HepG2 (cell line): ENCODE measurements around the gene C16orf87. TPM values are rescaled to one million over a fixed set of nuclear protein-coding genes. Genes with fewer than 3 reads are reported as not detected.

Experiments used
- ELF4 ChIP-seq: sonication (generic); formaldehyde crosslinking; IDR thresholded peaks from 2 replicates; pipeline ENCODE4 v1.5.0; 2020; ENCODE audit warnings: missing genetic modification reagents, mild to moderate bottlenecking, moderate library complexity, borderline replicate concordance
- ELK4 ChIP-seq: sonication (generic); formaldehyde crosslinking; IDR thresholded peaks from 2 replicates; pipeline ENCODE4 v1.9.0; 2021; ENCODE audit warnings: missing genetic modification reagents, borderline replicate concordance
- GPN1 ChIP-seq: sonication (generic); formaldehyde crosslinking; IDR thresholded peaks from 2 replicates; pipeline ENCODE4 v1.5.1; 2020; ENCODE audit warnings: missing genetic modification reagents, borderline replicate concordance
- LCORL ChIP-seq, 2 experiments: fragments of 450-650 bp in 1 of 2; sonication (generic) in 1 of 2; formaldehyde crosslinking in 1 of 2; IDR thresholded peaks; 2 replicates each; pipeline versions ENCODE4 v1.5.0 to v1.6.1; 2017 to 2020; ENCODE audit warnings: antibody characterized with exemption in 1 of 2, missing genetic modification reagents in 1 of 2
- NCOA5 ChIP-seq: sonication (generic); formaldehyde crosslinking; IDR thresholded peaks from 2 replicates; pipeline ENCODE4 v1.4.0; 2020; ENCODE audit warnings: missing genetic modification reagents
- NFRKB ChIP-seq: fragments of 450-650 bp; IDR thresholded peaks from 2 replicates; pipeline ENCODE4 v1.6.1; 2017
- NR2F2 ChIP-seq: IDR thresholded peaks from 2 replicates; pipeline ENCODE4 v1.6.1; 2012; ENCODE audit warnings: low read depth, inconsistent platforms, borderline replicate concordance
- RFXANK ChIP-seq: IDR thresholded peaks from 2 replicates; pipeline ENCODE4 v1.6.1; 2016
- SETDB1 ChIP-seq: sonication (generic); formaldehyde crosslinking; IDR thresholded peaks from 2 replicates; pipeline ENCODE4 v1.5.1; 2020; ENCODE audit warnings: missing genetic modification reagents, mild to moderate bottlenecking, borderline replicate concordance
- SNAPC4 ChIP-seq: sonication (generic); formaldehyde crosslinking; IDR thresholded peaks from 2 replicates; pipeline ENCODE4 v1.4.0; 2020; ENCODE audit warnings: mild to moderate bottlenecking, missing genetic modification reagents
- SOX13 ChIP-seq, 3 experiments: fragments of 450-650 bp in 1 of 3; sonication (generic) in 1 of 3; formaldehyde crosslinking in 1 of 3; IDR thresholded peaks in 2 of 3; conservative IDR thresholded peaks in 1 of 3; 2 replicates each; pipeline versions ENCODE4 v1.5.0 to v1.6.1; 2016 to 2020; ENCODE audit warnings: antibody characterized with exemption in 1 of 3, mild to moderate bottlenecking in 1 of 3, missing compliant biosample characterization in 1 of 3, missing genetic modification reagents in 1 of 3, moderate library complexity in 1 of 3
- TGIF2 ChIP-seq: IDR thresholded peaks from 2 replicates; pipeline ENCODE4 v1.6.1; 2016; ENCODE audit warnings: control low read depth, missing compliant biosample characterization
- ZFP36L2 ChIP-seq: sonication (generic); formaldehyde crosslinking; IDR thresholded peaks from 2 replicates; pipeline ENCODE4 v1.4.0; 2020; ENCODE audit warnings: missing genetic modification reagents
- ZNF160 ChIP-seq: sonication (generic); formaldehyde crosslinking; IDR thresholded peaks from 2 replicates; pipeline ENCODE4 v1.8.0; 2022; ENCODE audit warnings: mild to moderate bottlenecking, inconsistent platforms, missing genetic modification reagents
- ZNF224 ChIP-seq: sonication (generic); formaldehyde crosslinking; IDR thresholded peaks from 2 replicates; pipeline ENCODE4 v1.5.0; 2020; ENCODE audit warnings: mild to moderate bottlenecking, missing genetic modification reagents
- ZNF234 ChIP-seq: sonication (generic); formaldehyde crosslinking; conservative IDR thresholded peaks from 2 replicates; pipeline ENCODE4 v1.5.1; 2020; ENCODE audit warnings: mild to moderate bottlenecking, missing genetic modification reagents
- ZNF24 ChIP-seq: fragments of 450-650 bp; IDR thresholded peaks from 2 replicates; pipeline ENCODE4 v1.6.1; 2017; ENCODE audit warnings: antibody characterized with exemption, mild to moderate bottlenecking
- ZNF562 ChIP-seq: sonication (generic); formaldehyde crosslinking; IDR thresholded peaks from 2 replicates; pipeline ENCODE4 v1.8.0; 2022; ENCODE audit warnings: missing genetic modification reagents, borderline replicate concordance
- ZNF615 ChIP-seq: sonication (generic); formaldehyde crosslinking; IDR thresholded peaks from 2 replicates; pipeline ENCODE4 v1.5.0; 2020; ENCODE audit warnings: mild to moderate bottlenecking, missing genetic modification reagents, borderline replicate concordance
- polyA plus RNA-seq, 8 experiments: library from polyadenylated mRNA; depleted of rRNA in 3 of 8; stranded (reverse) in 7 of 8; unstranded in 1 of 8; fragments of >200 nt; fragmentation: Illumina TruSeq in 4 of 8; extraction: Trizol in 4 of 8; gene quantifications; 2 replicates each; pipeline versions ENCODE4 v1.2.1 to v1.2.3, GENCODE V29; 2011 to 2016; ENCODE audit warnings: low read depth in 4 of 8, missing spikeins in 1 of 8, mixed read lengths in 1 of 8; ENCODE audit not compliant: insufficient read depth in 1 of 8
- total RNA-seq, 5 experiments: library from RNA; depleted of rRNA; stranded (reverse); fragments of >200 nt; fragmentation: Illumina TruSeq; extraction: Trizol; gene quantifications; 2 replicates each; pipeline ENCODE4 v1.2.3, GENCODE V29; 2016; ENCODE audit warnings: low read depth in 1 of 5
- TF ChIP-seq, protein P1 (sequence below): sonication (generic); formaldehyde crosslinking; IDR thresholded peaks from 2 replicates; pipeline ENCODE4 v1.4.0; 2020; ENCODE audit warnings: missing genetic modification reagents

C16orf87 gene
- total and polyA plus RNA-seq, 2 of the 13 experiments (the other 11 are each of a cell fraction or from before 2014, with no cell fraction given) = 8.6 to 19.5 TPM

DNA sequence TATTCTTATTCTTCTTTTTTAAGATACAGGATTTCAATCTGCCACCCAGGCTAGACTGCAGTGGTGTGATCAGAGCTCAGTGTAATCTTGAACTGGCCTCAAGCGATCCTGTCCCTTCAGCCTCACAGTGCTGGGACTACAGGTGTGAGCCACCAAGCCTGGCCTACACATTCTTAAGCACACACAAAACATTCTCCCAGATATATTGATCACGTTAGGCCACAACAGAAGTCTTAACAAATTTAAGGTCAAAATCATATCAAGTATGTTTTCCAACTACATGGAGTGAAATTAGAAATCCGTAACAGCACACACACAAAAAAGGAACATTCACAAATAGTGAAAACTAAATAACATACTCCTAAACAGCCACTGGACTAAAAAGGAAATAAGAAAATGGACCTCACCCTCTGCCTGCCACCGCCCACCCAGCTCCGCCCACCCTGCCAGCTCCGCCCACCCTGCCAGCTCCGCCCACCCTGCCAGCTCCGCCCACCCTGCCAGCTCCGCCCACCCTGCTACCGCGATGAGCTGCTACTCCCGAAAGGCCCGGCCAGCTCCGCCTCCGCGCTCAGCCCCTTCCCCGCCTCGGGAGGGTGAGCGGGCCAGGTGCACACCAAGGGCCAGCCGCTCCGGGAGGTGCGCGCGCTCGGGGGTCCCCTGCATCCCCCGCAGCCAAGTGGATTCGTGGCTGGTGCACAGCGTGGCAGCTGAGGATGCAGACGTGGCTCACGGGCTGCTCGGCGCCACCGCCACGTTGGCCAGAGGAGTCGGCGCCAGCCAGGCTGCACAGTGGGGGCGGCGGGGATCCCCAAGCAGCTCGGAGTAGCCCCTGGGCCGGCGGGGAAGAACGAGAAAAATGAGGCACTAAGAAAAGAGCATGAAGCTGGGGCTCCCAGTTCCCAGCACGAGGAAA, 41.2 kb downstream of the C16orf87 start (continued):
- TF ChIP-seq, protein P1, sequence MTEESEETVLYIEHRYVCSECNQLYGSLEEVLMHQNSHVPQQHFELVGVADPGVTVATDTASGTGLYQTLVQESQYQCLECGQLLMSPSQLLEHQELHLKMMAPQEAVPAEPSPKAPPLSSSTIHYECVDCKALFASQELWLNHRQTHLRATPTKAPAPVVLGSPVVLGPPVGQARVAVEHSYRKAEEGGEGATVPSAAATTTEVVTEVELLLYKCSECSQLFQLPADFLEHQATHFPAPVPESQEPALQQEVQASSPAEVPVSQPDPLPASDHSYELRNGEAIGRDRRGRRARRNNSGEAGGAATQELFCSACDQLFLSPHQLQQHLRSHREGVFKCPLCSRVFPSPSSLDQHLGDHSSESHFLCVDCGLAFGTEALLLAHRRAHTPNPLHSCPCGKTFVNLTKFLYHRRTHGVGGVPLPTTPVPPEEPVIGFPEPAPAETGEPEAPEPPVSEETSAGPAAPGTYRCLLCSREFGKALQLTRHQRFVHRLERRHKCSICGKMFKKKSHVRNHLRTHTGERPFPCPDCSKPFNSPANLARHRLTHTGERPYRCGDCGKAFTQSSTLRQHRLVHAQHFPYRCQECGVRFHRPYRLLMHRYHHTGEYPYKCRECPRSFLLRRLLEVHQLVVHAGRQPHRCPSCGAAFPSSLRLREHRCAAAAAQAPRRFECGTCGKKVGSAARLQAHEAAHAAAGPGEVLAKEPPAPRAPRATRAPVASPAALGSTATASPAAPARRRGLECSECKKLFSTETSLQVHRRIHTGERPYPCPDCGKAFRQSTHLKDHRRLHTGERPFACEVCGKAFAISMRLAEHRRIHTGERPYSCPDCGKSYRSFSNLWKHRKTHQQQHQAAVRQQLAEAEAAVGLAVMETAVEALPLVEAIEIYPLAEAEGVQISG (CRISPR knock-in tag) = peak; percentile 81
- TF ChIP-seq ZNF615 (CRISPR knock-in tag) = no peak
- 0 out of 2 replicates have a peak, but pooled peaks have one; percentile 79 for TF ChIP-seq SNAPC4 (CRISPR knock-in tag)
- TF ChIP-seq ELK4 (CRISPR knock-in tag) = no peak
- TF ChIP-seq ZNF24 = no peak
- TF ChIP-seq TGIF2 (CRISPR knock-in tag) = no peak
- TF ChIP-seq ZNF160 (CRISPR knock-in tag) = peak; percentile 93
- TF ChIP-seq SOX13 (IDR thresholded peaks at IDR 0.05) = no peak
- peak in 1 of 2 experiments; percentile 44; a peak in 2 of 4 replicates for TF ChIP-seq SOX13 (CRISPR knock-in tag; conservative IDR thresholded peaks at IDR 0.05 in 1 of 2, IDR thresholded peaks at IDR 0.05 in 1 of 2)
- peak; percentile 30; the same call in 1 of the 2 replicates for TF ChIP-seq RFXANK (CRISPR knock-in tag)
- TF ChIP-seq GPN1 (CRISPR knock-in tag) = peak; percentile 93; the same call in 1 of the 2 replicates
- TF ChIP-seq ZNF234 (CRISPR knock-in tag) = no peak
- TF ChIP-seq ELF4 (CRISPR knock-in tag) = no peak
- TF ChIP-seq ZNF224 (CRISPR knock-in tag) = no peak
- TF ChIP-seq LCORL (IDR thresholded peaks at IDR 0.05) = no peak
- TF ChIP-seq LCORL (CRISPR knock-in tag; IDR thresholded peaks at IDR 0.05) = peak; percentile 93
- TF ChIP-seq NCOA5 (CRISPR knock-in tag) = no peak
- no peak for TF ChIP-seq ZNF562 (CRISPR knock-in tag)
- TF ChIP-seq NR2F2 = no peak
- TF ChIP-seq ZFP36L2 (CRISPR knock-in tag) = 0 out of 2 replicates have a peak, but pooled peaks have one; percentile 58
- no peak for TF ChIP-seq SETDB1 (CRISPR knock-in tag)
- no peak for TF ChIP-seq NFRKB
